Measurements from ENCODE around the gene AIRE. TPM values are rescaled to one million over a fixed set of nuclear protein-coding genes. Genes with fewer than 3 reads are reported as not detected.
"Not testable (repeated sequence)": the region's sequence is repeated elsewhere in the genome, so short reads cannot be mapped to it uniquely, and the experiment has no call there.

AIRE gene
- total RNA-seq, 1 donor from 2014 or later = not detected

DNA sequence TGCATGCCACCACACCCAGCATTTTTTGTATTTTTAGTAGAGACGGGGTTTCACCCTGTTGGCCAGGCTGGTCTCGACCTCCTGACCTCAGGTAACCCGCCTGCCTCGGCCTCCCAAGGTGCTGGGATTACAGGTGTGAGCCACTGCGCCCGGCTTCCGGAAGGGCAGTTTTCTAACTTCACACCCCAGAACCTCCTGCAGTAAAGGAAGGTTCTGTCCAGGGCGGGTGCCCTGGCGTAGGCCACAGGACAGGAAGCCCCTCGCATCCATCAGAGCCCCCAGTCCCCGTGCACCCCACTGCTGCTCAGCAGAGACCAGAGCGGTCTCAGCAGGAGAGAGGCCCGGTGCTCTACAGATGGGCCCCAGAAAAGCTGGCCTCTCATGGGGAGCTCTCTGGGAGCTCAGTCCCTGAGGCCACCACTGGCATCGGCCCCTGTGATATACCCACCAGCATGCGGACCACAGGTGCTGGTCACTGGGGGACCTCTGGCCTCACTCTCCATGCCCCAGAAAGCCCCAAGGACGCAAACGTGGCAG, 19.9 kb upstream of the AIRE start:
- no peak for DNase-seq (ENCODE audit: extremely low read depth, low read depth, low spot score)

DNA sequence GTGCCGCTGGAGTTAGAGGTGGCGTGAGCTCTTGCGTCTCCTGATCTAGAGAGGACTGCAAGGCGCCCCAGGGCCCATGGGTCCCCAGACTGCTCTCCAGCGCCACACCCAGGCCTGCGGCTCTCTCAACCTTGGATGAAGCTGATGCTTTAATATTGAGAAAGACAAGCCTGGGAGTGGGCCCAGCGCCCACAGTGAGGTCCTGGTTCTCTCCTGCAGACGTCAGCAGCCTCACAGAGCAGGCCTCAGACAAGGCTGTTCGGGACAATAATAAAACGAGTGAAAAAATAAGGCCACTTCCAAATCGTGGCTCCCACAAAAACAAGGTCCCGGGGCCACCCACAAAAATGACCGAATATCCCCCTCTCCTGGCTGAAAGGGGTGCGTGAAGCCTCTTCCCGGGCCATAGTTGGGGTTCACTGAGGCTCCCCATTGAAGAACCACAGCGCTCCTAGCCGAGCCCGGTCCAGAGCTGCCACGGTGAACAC, 18.0 kb upstream of the AIRE start:
- DNase-seq (ENCODE audit: extremely low read depth, low read depth, low spot score) = no peak

DNA sequence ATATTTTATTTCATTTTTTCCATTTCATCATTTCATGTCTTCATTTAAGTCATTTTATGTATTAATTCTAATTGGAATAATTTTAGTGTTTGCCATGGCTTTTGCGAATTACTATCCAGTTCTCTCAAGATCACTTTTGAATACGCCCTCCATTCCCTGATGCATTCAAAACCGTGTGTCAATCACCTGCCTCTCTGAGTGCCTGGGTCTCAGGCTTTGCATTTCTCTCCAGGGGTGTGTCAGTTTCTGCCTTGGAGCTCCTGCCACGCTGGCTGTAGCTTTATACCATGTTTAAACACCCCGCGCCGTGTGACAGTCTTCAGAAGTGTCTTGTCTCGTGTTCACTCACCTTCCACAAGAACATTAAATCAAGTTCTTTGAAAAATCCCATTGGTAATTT, 16.6 kb upstream of the AIRE start:
- DNase-seq (ENCODE audit: extremely low read depth, low read depth, low spot score) = no peak

DNA sequence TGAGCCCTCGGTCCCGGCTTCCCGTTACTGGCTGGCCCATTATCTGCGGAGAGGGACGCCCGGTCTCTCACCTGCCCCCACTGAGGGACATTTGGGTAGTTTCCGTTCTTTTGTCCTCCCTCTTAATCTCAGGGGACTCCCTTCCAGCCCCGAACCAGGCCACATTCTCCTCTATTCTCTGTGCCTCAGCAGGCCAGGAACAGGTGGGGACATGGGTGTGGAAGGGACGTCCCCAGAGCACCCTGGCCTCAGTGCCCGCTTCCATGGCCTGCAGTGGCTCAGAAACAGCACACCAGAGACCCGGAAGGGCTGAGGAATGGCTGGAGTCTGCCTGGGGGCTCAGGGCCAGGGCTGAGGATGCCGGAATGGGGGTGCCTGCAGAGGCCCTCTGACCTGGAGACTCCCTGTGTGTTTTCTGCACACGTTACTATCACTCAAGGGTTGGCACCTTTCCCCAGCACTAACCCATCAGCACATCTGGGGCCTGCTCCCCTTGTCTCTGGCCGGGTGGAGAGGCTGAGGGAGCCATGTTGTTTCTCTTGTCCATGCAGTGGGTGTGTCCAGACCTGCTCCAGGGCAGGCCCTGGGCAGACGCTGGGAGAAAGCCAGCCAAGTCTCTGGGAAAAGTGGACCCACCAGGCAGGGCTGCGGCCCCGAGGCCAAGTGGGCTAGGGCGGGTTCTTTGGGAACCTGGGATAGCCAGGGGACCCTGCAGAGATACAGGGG, 14.0 kb upstream of the AIRE start:
- no peak for DNase-seq (ENCODE audit: extremely low read depth, low read depth, low spot score)

DNA sequence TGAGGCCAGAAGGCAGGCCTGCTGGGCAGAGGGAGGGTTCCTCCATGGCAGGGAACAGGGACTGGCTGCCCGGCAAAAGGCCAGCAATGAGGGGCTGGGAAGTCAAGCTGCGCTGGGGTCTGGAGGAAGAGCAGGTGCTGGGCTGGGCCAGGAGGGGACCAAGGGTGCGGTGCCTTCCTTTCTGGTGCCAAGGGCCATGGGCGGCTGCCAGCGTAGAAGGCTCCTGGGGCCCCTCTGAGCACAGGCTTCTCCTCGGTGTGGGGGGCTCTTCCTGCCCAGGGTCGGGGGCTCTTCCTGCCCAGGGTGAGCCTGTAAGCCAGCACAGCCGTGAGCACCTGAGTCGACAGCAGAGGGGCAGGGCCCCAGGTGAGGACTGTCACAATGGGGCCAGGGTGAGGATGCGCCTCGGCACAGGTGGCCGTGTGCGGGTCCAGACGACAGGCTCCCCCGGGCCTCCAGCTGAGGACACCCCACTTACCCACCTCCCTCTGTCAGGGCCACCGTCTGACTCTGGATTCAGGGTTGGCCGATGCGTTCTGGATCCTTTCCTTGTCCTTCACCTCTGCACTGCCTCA, 13.3 kb upstream of the AIRE start:
- DNase-seq (ENCODE audit: extremely low read depth, low read depth, low spot score) = no peak

DNA sequence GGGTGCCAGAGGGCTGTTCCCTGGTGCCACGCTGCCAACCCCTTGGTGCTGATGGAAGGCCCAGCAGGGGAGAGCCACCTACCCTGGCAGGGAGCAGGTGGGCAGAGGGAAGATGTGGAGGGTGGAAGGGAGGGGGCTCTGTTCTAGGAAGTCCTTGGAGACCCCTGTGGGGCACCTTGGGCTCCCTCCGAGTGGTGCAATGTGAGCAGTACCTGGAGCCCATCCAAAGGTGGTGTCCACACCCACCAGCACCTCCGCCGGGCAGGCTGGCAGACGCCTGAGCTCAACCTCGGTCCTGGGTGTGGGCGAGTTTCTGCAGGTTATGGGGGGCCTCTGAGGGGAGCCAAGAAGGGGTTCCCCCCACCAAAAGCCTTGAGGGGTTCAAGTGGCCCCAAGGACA, 12.6 kb upstream of the AIRE start:
- DNase-seq (ENCODE audit: extremely low read depth, low read depth, low spot score) = no peak

DNA sequence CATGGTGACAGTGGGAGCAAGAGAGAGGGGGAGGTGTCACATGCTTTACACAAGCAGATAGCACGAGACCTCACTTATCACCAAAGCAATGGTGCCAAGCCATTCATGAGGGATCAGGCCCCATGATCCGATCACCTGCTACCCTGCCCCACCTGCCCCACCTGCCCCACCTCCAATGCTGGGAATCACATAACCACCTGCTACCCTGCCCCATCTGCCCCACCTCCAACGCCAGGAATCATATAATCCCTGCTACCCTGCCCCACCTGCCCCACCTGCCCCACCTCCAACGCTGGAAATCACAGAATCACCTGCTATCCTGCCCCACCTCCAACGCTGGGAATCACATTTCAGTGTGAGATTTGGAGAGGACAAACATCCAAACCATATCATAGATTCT, 10.6 kb upstream of the AIRE start:
- no peak for DNase-seq (ENCODE audit: extremely low read depth, low read depth, low spot score)

DNA sequence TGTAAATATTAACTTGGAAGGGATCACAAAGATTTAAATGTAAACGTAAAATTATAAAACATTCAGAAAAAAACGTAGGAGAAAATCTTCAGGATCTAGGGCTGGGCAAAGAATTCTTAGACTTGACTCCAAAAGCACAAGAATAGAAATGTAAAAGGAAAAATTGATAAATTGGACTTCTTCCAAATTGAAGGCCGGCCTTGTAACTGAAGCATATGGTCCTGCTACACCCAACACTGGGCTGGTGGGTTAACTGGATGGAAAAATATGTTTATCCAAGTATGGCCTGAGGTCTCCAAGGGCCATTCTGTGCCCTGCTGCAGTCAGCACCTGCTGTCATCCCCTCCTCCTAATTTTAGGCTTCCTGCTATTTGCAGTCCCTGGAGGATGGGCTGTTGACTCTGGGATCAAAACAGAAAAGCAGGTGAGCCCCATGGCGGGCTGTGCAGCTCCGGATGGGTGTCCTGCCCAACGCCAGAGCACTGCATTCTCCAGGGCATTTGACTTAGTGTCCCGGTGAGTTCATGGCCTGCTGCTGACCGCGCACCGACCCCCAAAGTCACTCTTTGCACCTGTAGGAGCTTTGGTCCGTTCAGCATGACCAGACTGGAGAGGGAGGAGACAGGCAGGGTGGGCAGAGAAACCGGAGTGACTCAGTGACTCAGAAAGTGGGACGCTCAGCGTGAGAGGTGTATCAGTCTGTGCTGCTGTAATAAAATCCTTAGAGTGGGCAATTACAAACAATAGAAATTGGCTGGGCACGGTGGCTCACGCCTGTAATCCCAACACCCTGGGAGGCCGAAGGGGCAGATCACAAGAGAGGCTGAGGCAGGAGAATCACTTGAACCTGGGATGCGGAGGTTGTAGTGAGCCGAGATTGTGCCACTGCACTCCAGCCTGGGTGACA, 6.1 kb upstream of the AIRE start:
- DNase-seq (ENCODE audit: extremely low read depth, low read depth, low spot score) = no peak

DNA sequence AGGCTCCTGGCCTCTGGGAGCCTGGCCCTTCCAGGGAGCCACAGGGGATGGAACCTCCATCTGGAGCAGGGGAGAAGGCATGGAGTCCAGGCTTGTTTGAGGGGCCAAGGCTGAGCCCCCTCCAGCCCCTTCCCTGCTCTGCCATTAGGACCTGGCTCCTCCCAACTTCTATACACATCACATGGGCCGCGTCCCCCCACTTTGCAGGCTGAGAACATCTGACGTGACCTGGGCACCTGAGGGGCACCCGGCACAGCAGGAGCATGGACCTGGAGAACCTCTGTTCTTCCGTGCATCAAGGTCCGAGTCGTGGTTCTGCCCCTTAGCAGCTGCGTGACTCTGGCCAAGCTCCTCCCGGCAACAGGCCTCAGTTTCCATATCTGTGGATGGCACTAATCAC, 3.9 kb upstream of the AIRE start:
- DNase-seq (ENCODE audit: extremely low read depth, low read depth, low spot score) = no peak

DNA sequence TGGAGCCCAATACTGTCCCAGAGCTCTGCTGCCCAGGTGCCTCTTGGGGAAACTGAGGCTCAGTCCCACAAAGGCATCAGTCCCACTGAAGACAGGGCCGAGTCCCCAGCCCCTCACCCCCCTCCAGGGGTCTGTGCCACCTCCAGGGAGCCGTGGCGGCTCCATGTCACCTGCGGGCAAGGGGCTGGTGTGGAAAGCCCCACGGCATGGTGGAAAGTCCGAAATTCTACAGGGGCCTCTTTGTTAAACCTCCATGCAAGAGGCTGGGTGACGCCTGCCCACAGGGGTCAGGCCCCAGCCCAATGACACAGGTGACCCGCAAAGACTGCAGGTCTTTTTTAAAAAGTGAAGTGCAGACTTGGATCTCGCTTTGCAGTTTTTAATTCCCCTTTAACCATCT, 3.3 kb upstream of the AIRE start:
- DNase-seq (ENCODE audit: extremely low read depth, low read depth, low spot score) = no peak

DNA sequence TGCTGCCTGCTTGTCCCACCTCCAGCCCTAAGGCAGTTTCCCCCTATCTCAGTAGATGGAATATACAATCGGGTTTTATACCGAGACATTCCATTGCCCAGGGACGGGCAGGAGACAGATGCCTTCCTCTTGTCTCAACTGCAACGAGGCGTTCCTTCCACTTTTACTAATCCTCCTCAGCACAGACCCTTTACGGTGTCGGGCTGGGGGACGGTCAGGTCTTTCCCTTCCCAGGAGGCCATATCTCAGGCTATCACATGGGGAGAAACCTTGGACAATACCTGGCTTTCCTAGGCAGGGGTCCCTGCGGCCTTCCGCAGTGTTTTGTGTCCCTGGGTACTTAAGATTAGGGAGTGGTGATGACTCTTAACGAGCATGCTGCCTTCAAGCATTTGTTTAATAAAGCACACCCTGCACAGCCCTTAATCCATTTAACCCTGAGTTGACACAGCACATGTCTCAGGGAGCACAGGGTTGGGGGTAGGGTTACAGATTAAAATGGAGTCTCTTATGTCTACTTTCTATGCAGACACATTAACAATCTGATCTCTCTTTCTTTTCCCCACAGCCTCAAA, 2.4 kb upstream of the AIRE start:
- not testable (repeated sequence) for DNase-seq (ENCODE audit: extremely low read depth, low read depth, low spot score)

DNA sequence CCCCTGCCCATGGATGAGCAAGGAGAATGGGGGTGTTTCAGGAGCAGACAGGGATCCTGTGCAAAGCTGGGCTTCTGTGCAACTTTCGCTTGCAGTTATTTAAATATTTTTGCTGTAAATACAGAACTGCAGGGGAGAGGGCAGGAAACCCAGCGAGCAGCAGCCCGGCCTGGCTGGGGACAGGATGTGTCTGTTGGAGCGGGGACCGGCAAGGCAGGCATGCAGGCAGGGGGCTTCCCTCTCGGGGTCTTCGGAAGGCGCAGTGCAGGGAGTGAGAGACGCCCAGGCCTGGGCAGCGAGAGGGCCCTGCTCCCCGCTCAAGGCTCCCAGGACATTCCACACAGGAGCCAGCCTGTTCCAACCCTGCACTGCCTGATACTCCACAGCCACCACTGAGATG, 1.7 kb upstream of the AIRE start:
- no peak for DNase-seq (ENCODE audit: extremely low read depth, low read depth, low spot score)

DNA sequence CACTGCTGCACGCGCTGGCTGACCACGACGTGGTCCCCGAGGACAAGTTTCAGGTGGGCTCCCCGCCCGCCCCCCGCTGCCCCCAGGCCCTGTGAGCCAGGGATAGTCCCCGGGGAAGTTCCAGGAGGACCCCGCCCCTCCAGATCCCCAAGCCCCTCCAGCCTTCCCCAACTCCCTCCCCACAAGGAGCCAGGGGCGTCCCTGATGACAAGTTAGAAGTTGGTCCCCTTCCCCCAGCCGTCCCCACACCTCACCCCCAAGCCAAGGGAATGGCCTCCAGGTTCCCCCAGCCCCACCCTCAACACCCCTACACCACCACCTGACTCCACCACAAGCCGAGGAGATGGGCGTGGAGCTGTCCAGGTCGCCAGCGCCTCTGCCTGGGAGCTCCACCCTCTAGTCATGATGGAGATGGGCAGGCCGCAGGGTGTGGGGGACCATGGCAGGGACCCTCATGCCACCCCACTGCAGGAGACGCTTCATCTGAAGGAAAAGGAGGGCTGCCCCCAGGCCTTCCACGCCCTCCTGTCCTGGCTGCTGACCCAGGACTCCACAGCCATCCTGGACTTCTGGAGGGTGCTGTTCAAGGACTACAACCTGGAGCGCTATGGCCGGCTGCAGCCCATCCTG, 525 bp downstream of the AIRE start:
- no peak for DNase-seq (ENCODE audit: extremely low read depth, low read depth, low spot score)

DNA sequence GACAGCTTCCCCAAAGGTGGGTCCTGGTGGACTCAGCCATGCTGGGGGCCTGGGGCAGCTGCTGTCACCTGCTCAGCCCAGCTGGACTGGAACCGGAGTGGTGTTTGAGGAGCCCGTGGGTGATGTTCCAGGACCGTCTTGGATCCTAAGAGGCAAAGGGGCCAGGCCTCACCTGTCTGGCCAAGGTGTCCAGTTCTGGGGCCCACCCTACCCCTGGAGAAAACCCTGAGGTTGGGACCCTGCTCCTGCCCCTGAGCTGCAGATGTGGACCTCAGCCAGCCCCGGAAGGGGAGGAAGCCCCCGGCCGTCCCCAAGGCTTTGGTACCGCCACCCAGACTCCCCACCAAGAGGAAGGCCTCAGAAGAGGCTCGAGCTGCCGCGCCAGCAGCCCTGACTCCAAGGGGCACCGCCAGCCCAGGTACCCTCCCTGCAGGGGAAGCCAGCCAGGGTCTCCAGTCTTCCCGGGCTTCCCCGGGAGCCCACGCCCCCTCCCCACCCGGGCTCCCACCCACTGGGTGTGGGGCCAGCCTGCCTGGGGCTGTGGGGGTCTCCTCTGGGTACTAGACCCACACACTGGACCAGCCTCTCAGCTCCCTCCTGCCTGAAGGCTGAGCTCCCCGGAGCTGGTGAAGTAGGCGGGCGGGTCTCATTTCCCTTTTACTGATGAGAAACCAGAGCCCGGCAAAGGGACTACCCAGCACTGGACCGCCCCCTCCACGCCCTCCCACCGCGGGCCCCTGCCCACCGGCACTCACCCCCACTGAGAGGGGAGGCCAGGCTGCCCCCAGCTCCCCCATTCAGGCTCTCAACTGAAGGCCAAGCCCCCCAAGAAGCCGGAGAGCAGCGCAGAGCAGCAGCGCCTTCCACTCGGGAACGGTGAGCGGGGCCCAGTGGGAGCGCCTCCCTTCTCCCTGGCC, 1.3 kb downstream of the AIRE start:
- DNase-seq (ENCODE audit: extremely low read depth, low read depth, low spot score) = no peak

DNA sequence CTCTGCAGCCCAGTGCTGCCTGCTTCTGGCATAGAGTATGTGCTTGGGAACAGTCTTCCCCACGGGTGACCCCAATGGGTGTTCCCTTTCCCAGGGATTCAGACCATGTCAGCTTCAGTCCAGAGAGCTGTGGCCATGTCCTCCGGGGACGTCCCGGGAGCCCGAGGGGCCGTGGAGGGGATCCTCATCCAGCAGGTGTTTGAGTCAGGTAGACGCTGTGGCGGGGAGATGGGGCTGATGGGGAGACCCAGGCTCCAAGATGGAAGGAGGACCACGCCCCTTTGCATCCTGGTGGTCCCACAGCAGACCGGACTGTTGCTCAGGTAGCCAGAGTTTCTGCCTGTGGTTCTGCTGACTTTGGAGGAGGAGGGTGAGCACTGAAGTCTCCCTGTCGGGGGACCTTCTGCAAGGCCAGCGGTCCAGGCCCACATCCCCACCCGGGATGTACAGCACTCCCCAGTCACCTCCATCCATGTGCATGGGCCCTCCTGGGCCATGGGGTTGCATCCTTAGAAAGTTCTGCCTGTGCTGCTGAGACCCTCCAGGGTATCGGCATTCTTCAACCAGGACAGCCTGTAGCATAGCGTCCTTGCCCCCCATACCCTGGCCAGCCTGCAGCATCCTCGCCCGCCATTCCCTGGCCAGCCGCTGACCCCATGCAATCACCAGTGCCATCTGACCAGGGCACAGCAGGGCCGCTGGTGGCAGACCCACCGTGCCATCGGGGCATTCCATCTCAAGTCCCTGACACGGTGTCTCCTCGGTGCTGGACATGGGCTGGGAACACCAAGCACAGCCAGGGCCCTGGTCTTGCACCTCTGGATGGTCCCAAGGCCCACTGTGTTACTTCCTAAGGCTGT, 2.8 kb downstream of the AIRE start:
- DNase-seq (ENCODE audit: extremely low read depth, low read depth, low spot score) = no peak

DNA sequence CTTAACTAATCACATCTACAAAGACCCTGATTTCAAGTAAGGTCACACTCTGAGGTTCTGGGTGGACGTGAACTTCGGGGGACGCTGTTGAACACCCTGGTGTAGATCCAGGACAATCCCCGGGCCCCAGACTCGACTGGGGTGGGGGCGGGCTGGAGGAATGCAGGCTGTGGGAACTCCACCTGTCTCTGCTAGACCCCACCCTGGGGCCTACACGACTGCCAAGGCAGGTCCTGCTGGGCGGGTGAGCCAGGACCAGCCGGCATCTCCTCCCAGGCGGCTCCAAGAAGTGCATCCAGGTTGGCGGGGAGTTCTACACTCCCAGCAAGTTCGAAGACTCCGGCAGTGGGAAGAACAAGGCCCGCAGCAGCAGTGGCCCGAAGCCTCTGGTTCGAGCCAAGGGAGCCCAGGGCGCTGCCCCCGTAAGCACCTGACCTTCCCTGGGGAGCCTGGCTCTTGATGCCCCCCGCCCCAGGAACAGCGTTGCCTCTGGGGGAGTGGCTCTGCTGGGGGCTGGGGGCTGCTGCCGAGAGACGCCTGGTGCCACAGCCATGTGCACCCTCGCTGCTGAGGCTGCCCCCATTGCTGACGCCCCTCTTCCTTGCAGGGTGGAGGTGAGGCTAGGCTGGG, 3.8 kb downstream of the AIRE start:
- no peak for DNase-seq (ENCODE audit: extremely low read depth, low read depth, low spot score)

DNA sequence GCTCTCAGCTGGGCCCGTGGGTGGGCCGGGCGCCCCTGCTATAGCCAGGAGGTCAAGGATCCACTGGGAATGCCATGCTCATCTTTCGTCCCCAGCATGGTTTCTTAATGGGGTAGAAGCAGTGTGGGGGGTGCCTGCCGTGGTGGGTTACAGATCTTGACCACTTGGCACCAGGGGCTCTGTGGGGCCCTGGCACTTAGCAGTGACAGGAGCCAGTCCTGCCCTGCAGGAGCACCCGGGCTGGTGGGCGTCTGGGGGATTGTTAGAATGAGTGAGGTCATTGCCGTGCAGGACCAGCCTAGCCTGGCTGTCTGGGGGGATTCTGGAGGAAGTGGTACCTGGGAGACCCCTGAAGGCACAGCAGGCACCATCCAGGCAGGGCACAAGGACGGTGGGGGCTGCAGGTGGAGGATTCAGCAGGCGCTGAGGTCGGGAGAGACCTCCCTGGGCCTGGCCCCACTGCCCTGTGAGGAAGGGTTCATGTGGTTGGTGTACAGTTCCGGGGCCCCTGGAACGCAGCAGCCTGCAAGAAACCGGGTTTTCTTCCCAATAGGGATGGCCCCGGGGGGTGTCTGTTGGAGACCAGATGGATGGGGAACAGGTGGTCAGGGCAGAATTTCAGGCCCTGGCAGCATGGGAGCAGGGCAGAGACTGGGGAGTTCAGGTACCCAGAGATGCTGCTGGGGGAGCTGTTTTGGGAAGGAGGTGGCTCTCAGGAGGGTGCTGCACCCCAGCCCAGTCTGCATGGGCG, 4.8 kb downstream of the AIRE start:
- no peak for DNase-seq (ENCODE audit: extremely low read depth, low read depth, low spot score)

Measured in glomerular endothelial cell (primary cell).